Naive B cell (primary cell): ENCODE measurements around the gene SPRED1. TPM values are rescaled to one million over a fixed set of nuclear protein-coding genes. Genes with fewer than 3 reads are reported as not detected.
"Not testable (repeated sequence)": the region's sequence is repeated elsewhere in the genome, so short reads cannot be mapped to it uniquely, and the experiment has no call there.

Experiments used
- ATAC-seq, 2 donors: fragments of 150-1000 bp; cut with Tn5 transposase; 2 replicates each; pipeline ENCODE4 v1.10.0; 2021; ENCODE audit warnings: low read depth in 2 of 2, mild to moderate bottlenecking in 2 of 2, moderate library complexity in 2 of 2
- DNase-seq: peaks from one replicate; pipeline ENCODE4 v3.0.0; 2022
- H3K27ac Mint-ChIP-seq, 6 donors: one replicate each; pipeline ENCODE4 v1.8.0; 2020 to 2022; ENCODE audit warnings: mild to moderate bottlenecking in 6 of 6, mixed read lengths in 6 of 6, moderate library complexity in 5 of 6, inconsistent platforms in 2 of 6
- H3K27me3 Mint-ChIP-seq, 3 donors: one replicate each; pipeline ENCODE4 v1.8.0; 2021 to 2022; ENCODE audit warnings: mixed read lengths in 3 of 3, mild to moderate bottlenecking in 1 of 3
- H3K36me3 Mint-ChIP-seq, 2 donors: one replicate each; pipeline ENCODE4 v1.8.0; 2020 to 2022; ENCODE audit warnings: mixed read lengths in 2 of 2, inconsistent platforms in 1 of 2, mild to moderate bottlenecking in 1 of 2
- H3K4me1 Mint-ChIP-seq, 3 donors: one replicate each; pipeline ENCODE4 v1.8.0; 2020 to 2022; ENCODE audit warnings: mixed read lengths in 3 of 3, inconsistent platforms in 1 of 3, mild to moderate bottlenecking in 1 of 3, moderate library complexity in 1 of 3
- H3K4me3 Mint-ChIP-seq, 8 donors: one replicate each; pipeline ENCODE4 v1.8.0; 2020 to 2022; ENCODE audit warnings: mild to moderate bottlenecking in 8 of 8, mixed read lengths in 8 of 8, moderate library complexity in 8 of 8, inconsistent platforms in 2 of 8
- H3K9me3 Mint-ChIP-seq, 7 donors: one replicate each; pipeline ENCODE4 v1.8.0; 2020 to 2022; ENCODE audit warnings: mixed read lengths in 7 of 7, mild to moderate bottlenecking in 5 of 7, inconsistent platforms in 2 of 7, moderate library complexity in 1 of 7
- polyA plus RNA-seq, 6 donors: library from polyadenylated mRNA; unstranded; fragments of 300-500 nt; fragmentation: Illumina TruSeq; gene quantifications; one replicate each; pipeline ENCODE4 v1.2.3, GENCODE V29; 2021; ENCODE audit warnings: low read depth in 6 of 6

SPRED1 gene
- polyA plus RNA-seq, 6 donors from 2014 or later = 0.17 to 1.0 (median 0.27) TPM; not detected in 1

DNA sequence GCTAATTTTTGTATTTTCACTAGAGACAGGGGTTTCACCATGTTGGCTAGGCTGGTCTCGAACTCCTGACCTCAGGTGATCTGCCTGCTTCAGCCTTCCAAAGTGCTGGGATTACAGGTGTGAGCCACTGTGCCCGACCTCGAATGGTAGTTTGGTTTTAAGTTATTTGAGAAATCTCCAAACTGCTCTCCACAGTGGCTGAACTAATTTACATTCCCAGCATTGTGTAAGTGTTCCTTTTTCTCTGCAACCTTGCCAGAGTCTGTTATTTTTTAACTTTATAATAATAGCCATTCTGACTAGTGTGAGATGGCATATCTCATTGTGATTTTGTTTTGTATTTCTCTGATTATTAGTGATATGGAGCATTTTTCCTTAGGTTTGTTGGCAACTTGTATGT lies 19.8 kb downstream of the SPRED1 start:
- ATAC-seq, DNase-seq, H3K27me3 Mint-ChIP-seq, H3K9me3 Mint-ChIP-seq, H3K4me3 Mint-ChIP-seq, H3K27ac Mint-ChIP-seq, H3K4me1 Mint-ChIP-seq, H3K36me3 Mint-ChIP-seq: not testable (repeated sequence)

DNA sequence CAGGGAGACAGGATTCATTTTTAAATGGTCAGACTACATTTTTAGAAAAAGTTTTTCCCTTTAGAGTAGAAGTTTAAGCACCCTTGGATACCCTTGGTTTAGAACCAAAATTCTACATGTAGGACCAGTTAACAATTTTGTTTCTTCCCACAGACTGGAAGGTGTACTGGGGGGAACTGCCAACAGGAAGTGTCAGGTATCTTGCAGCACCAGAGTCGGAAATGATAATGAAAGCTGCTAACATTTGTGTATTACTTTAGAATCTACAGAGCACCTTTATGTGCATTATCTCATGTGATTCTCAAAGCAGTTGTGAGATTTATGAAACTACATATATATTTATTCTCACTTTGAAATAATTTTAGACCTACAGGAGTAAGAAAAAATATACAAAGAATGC lies 21.5 kb downstream of the SPRED1 start:
- H3K36me3 Mint-ChIP-seq = no peaks in the 10 kb centered on the region
- no peak overlapping the region for H3K27ac Mint-ChIP-seq
- no peak overlapping the region for H3K4me3 Mint-ChIP-seq
- H3K27me3 Mint-ChIP-seq = no peaks in the 10 kb centered on the region
- DNase-seq = no peak
- peaks cover 0 to 3% (median 0%) of the 10 kb centered on the region in 7 donors for H3K9me3 Mint-ChIP-seq
- ATAC-seq = no peak
- no peaks in the 10 kb centered on the region for H3K4me1 Mint-ChIP-seq

DNA sequence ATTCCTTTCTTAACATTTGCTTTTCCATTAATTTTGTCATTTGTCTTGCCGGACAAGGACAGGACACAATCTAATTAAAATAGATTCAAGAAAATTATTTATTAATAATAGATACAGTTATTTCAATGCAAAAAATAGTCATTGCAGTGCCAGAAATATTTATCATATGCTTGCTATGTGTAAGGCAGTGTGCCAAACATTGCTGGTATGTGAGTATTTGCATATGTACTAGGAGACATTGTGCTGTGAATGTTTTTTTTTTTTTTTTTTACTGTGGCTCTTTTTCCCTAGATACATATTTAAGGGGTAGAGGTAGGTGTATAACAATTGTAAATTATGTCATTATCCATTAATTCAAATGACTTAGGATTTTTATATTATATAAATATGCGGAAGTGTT lies 23.3 kb downstream of the SPRED1 start:
- H3K4me3 Mint-ChIP-seq = no peak overlapping the region
- H3K27me3 Mint-ChIP-seq = no peaks in the 10 kb centered on the region
- H3K27ac Mint-ChIP-seq = no peak overlapping the region
- H3K36me3 Mint-ChIP-seq = peaks cover 0 to 2% of the 10 kb centered on the region in 2 donors
- H3K4me1 Mint-ChIP-seq = no peaks in the 10 kb centered on the region
- DNase-seq (no peak), ATAC-seq (no peak)
- H3K9me3 Mint-ChIP-seq = peaks cover 0 to 2% (median 0%) of the 10 kb centered on the region in 7 donors

DNA sequence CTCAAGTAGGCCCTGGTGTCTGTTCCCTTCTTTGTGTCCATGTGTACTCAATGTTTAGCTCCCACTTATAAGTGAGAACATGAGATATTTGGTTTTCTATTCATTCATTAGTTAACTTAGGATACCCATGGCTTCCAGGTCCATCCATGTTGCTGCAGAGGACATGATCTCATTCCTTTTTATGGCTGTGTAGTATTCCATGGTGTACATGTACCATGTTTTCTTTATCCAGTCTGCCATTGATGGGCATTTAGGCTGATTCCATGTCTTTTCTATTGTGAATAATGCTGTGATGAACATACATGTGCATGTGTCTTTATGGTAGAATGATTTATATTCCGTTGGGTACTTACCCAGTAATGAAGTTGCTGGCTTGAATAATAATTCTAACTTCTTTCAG lies 24.6 kb downstream of the SPRED1 start:
- not testable (repeated sequence) for ATAC-seq, H3K27me3 Mint-ChIP-seq, H3K27ac Mint-ChIP-seq, DNase-seq, H3K4me3 Mint-ChIP-seq, H3K4me1 Mint-ChIP-seq, H3K9me3 Mint-ChIP-seq, H3K36me3 Mint-ChIP-seq

DNA sequence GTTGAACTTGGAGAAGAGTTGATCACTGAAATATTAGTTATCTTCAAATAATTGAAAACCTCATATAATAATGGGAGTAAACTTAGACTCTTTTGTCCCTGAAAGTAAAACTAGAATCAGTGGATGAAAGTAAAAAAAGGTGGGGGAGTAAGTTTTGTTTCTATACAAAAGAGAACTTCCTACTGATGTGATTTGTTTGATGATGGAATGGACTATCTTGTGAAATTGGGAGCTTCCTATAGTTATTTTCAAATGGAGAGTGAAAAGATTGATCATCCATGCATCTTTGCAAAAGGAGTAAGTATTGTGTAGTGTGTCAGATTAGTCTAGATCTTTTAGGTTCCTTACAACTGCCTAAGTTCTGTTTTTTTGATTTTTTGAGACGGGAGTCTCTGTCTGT lies 28.4 kb downstream of the SPRED1 start:
- no peaks in the 10 kb centered on the region for H3K4me1 Mint-ChIP-seq
- no peaks in the 10 kb centered on the region for H3K27me3 Mint-ChIP-seq

DNA sequence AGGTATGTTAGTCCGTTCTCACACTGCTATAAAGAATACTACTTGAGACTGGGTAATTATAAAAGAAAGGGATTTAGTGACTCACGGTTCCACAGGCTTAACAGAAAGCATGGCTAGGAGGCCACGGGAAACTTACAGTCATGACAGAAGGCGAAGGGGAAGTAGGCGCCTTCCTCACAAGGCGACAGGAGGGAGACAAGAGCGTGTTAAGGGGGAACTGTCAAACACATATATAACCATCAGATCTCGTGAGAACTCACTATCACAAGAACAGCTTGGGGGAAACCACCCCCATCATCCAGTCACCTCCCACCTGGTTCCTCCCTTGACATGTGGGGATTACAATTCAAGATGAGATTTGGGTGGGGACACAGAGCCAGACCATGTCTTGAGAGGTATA lies 30.4 kb downstream of the SPRED1 start:
- Mint-ChIP-seq H3K27me3 (no peaks in the 10 kb centered on the region), H3K9me3 (peaks cover 0 to 2% (median 0%) of the 10 kb centered on the region in 7 donors), H3K4me1 (no peaks in the 10 kb centered on the region), H3K4me3 (no peak overlapping the region), H3K27ac (peak overlapping the region in 1 of 6 donors; percentile 68), H3K36me3 (peaks cover 0 to 14% of the 10 kb centered on the region in 2 donors)
- no peak for DNase-seq
- ATAC-seq = no peak

More for the DNA sequence above, 28.4 kb downstream of the SPRED1 start:
- no peak for DNase-seq
- H3K9me3 Mint-ChIP-seq = peaks cover 0 to 3% (median 0%) of the 10 kb centered on the region in 7 donors
- ATAC-seq = no peak
- no peak overlapping the region for H3K4me3 Mint-ChIP-seq
- H3K27ac Mint-ChIP-seq = no peak overlapping the region
- peaks cover 0 to 11% of the 10 kb centered on the region in 2 donors for H3K36me3 Mint-ChIP-seq

DNA sequence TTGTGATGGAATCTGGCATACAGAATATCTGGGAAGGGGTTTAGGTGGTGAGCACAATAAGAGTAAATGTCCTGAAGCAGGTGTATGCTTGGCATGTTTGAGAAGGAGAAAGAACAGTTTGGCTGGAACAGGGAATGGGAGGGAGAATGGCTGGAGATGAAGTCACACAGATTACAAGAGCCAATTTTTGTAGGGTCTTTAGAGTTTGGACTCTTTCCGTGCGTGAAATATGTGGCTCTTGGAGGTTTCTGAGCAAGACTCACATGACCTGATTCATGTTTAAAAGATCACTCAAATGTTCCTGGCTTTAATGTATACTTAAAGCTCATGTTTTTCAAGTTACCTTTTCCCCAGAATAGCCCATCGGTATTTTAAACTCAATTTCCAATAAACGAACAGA lies 32.8 kb downstream of the SPRED1 start:
- no peaks in the 10 kb centered on the region for H3K27me3 Mint-ChIP-seq
- H3K4me3 Mint-ChIP-seq = no peak overlapping the region
- H3K4me1 Mint-ChIP-seq = no peaks in the 10 kb centered on the region
- H3K36me3 Mint-ChIP-seq = peaks cover 5 to 16% of the 10 kb centered on the region in 2 donors
- H3K27ac Mint-ChIP-seq = no peak overlapping the region
- ATAC-seq (no peak), DNase-seq (no peak)
- peaks cover 0 to 13% (median 3%) of the 10 kb centered on the region in 7 donors for H3K9me3 Mint-ChIP-seq

DNA sequence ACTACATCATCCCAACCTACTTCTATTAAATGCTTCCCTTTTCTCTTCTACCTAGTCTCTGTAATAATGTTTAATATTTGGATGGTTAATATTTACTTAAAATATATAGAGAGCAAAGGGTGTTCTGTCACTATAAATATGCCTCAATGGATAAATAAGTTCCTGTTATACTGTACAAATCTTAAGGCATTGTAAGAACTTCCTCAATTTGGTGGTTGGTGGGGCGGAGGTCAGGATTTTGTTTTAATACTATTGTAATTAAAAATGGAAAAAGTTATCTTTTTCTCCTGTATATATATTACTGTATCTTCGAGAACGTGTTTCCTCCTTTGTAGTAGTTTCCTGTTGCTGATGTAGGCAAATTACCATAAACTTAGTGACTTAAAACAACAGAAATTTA lies 41.5 kb downstream of the SPRED1 start:
- ATAC-seq (no peak), DNase-seq (no peak)
- H3K9me3 Mint-ChIP-seq = peaks cover 4 to 17% (median 7%) of the 10 kb centered on the region in 7 donors
- H3K27ac Mint-ChIP-seq = no peak overlapping the region
- peaks cover 0 to 11% of the 10 kb centered on the region in 2 donors for H3K36me3 Mint-ChIP-seq
- H3K27me3 Mint-ChIP-seq = no peaks in the 10 kb centered on the region
- H3K4me3 Mint-ChIP-seq = no peak overlapping the region
- H3K4me1 Mint-ChIP-seq = peaks cover 0 to 7% (median 0%) of the 10 kb centered on the region in 3 donors

DNA sequence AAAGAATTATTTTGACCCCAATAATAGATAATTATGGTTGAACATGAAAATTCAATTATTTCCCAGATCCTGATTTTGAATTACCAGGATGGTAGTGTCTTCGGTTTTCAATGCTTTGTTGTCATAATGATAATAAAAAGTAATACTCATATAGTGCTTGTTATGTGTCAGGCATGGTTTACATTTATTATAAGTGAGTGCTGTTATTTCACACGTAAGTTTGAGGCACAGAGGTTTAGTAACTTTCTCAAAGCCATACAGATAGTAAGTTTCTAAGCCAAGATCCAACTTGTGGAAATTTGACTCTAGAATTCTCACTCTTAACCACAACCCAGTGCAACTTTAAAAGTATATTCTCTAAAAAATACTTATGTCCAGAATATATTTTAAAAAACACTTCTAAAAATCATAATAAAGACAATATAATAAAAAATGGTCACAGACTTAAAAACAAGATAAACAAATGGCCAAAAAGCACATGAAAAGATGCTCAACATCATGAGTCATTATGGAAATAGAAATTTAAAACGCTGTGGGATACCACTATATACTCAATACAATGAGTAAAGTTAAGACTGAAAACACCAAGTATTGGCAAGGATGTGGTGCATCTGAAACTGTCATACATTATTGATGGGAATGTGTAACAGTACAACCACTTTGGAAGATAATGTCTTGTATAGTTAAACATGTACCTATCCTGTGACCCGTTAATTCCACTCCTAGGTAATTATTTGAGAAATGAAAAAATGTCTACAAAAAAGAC lies 45.2 kb downstream of the SPRED1 start:
- Mint-ChIP-seq H3K27me3 (no peaks in the 10 kb centered on the region), H3K27ac (no peak overlapping the region), H3K36me3 (no peaks in the 10 kb centered on the region), H3K9me3 (no peaks in the 10 kb centered on the region), H3K4me3 (no peak overlapping the region), H3K4me1 (peaks cover 0 to 7% (median 0%) of the 10 kb centered on the region in 3 donors)
- no peak for DNase-seq
- ATAC-seq = no peak

DNA sequence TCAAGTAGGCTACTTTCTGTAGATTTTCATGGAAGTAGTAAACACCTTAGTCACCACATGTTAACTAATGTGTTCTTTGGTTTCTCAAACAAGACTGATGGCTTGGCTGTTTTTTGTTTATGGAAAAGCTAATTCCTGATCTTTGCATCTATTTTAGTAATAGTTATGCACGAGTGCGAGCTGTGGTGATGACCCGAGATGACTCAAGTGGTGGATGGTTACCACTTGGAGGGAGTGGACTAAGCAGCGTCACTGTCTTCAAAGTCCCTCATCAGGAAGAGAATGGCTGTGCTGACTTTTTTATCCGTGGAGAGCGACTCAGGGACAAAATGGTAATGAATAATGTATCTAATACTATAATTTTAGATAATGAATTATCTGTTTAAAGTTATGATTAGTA lies 46.6 kb downstream of the SPRED1 start:
- H3K4me3 Mint-ChIP-seq = no peak overlapping the region
- H3K27me3 Mint-ChIP-seq = no peaks in the 10 kb centered on the region
- H3K27ac Mint-ChIP-seq = no peak overlapping the region
- DNase-seq = no peak
- ATAC-seq = no peak
- H3K4me1 Mint-ChIP-seq = no peaks in the 10 kb centered on the region
- no peaks in the 10 kb centered on the region for H3K9me3 Mint-ChIP-seq
- no peaks in the 10 kb centered on the region for H3K36me3 Mint-ChIP-seq

DNA sequence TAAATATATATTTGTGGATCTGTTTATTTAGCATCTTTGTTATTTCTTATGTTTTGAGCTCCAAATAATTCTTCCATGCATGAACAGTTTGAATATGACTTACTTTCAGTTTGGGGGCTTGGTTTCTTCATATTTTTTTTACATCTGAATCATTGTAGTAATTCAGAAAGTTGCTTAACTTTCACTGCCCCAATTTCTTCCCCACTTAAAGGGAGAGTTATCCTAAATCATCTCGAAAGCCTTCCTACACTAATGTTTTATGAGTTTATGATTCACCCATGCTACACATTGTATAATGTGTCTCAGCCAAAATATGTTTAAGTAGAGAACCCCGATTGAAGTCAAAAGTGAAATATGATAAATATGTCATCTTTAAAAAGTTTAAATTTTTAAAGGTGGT lies 47.8 kb downstream of the SPRED1 start:
- H3K27ac Mint-ChIP-seq = no peak overlapping the region
- H3K4me1 Mint-ChIP-seq = no peaks in the 10 kb centered on the region

DNA sequence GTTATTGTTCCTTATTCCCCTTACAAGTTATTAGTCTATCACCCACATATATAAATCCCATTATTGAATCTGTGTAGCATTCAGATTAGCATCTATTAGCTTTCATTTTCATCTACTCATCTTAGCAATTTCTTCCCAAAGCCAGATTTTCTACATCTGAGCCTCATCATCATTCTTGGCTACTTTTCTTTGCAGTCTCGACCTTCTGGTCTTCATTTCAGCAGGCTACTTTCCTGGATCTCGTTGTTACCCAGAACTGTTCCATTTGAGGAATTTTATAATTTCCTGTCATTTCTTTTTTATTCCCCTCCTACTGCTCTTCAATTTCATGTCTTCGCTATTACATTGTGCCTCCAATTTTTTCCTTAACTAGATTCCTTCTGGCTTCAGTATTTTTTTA lies 51.8 kb downstream of the SPRED1 start:
- Mint-ChIP-seq H3K9me3 (no peaks in the 10 kb centered on the region), H3K36me3 (no peaks in the 10 kb centered on the region), H3K4me3 (no peak overlapping the region), H3K4me1 (peaks cover 9 to 11% (median 10%) of the 10 kb centered on the region in 3 donors), H3K27me3 (no peaks in the 10 kb centered on the region), H3K27ac (no peak overlapping the region)
- no peak for DNase-seq
- ATAC-seq = no peak

More for the DNA sequence above, 47.8 kb downstream of the SPRED1 start:
- DNase-seq (no peak), ATAC-seq (no peak)
- Mint-ChIP-seq H3K4me3 (no peak overlapping the region), H3K27me3 (no peaks in the 10 kb centered on the region), H3K36me3 (no peaks in the 10 kb centered on the region), H3K9me3 (no peaks in the 10 kb centered on the region)

DNA sequence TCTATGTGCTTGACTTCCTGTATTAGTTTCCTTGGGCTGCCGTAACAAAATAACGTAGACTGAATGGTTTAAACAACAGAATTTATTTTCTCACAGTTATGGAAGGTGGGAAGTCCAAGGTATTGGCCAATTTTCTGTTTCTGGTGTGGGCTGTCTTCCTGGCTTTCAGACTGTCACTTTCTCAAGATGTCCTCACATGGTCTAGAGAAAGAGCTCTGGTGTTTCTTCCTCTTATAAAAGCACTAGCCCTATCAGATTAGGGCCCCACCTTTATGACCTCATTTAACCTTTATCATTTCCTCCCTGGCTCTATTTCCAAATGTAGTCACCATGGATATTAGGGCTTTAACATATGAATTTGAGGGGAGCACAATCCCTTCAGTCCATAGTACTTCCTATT lies 54.6 kb downstream of the SPRED1 start:
- ATAC-seq = no peak

DNA sequence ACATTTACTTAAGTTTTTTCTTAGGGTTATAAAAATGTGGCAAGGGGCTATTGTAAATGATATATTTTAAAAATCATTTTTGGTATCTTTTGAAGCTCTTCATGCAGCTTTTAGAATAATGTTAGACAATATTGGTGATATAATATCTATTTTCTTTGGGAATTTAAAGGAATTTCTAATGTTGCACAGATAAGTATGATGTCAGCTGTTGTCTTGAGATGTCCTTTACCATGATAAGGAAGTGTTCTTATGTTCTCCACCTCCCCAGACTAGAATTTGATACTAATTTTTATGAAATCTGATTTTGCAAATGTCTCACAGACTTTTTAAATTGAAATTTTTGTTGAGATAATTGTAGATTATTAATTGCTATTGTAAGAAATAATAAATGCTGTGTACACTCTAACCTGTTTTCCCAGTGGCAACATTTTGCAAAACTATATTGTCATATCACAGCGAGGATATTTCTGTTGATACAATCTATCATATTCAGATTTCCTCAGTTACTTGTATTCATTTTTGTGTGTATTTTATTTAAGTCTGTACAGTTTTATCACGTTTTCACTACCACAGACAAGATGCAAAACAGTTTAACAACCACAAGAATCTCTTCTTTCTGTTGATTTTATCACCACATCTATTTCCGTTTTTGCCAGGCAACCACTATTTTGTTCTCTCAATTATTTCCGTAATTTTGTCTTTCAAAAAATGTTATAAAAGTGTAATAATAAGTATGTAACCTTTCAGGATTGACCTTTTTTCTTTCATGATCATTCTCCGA lies 55.4 kb downstream of the SPRED1 start:
- H3K27ac Mint-ChIP-seq = peak overlapping the region in 1 of 6 donors; percentile 49
- no peaks in the 10 kb centered on the region for H3K27me3 Mint-ChIP-seq
- no peaks in the 10 kb centered on the region for H3K9me3 Mint-ChIP-seq
- no peak overlapping the region for H3K4me3 Mint-ChIP-seq
- ATAC-seq = no peak
- no peaks in the 10 kb centered on the region for H3K36me3 Mint-ChIP-seq
- H3K4me1 Mint-ChIP-seq = peaks cover 9 to 11% (median 10%) of the 10 kb centered on the region in 3 donors
- no peak for DNase-seq

More for the DNA sequence above, 54.6 kb downstream of the SPRED1 start:
- H3K27ac Mint-ChIP-seq = no peak overlapping the region
- H3K36me3 Mint-ChIP-seq = no peaks in the 10 kb centered on the region
- H3K4me3 Mint-ChIP-seq = no peak overlapping the region
- H3K9me3 Mint-ChIP-seq = no peaks in the 10 kb centered on the region
- H3K4me1 Mint-ChIP-seq = peaks cover 9 to 11% (median 10%) of the 10 kb centered on the region in 3 donors
- no peaks in the 10 kb centered on the region for H3K27me3 Mint-ChIP-seq
- DNase-seq = no peak
